GM23248 (cell line): ENCODE results near the gene IL1RAPL1.

Experiments
- EZH2 ChIP-seq: fragments of 200-600 bp; sonication (generic); IDR thresholded peaks from 2 replicates; pipeline ENCODE4 v1.6.1; 2018; ENCODE audit warnings: antibody characterized with exemption, mild to moderate bottlenecking; ENCODE audit not compliant: insufficient read depth, poor library complexity, severe bottlenecking
- EZH2phosphoT487 ChIP-seq: fragments of 200-600 bp; sonication (generic); IDR thresholded peaks from 2 replicates; pipeline ENCODE4 v1.6.1; 2018; ENCODE audit warnings: antibody characterized with exemption, moderate library complexity, mild to moderate bottlenecking, low read depth; ENCODE audit not compliant: insufficient read depth

DNA sequence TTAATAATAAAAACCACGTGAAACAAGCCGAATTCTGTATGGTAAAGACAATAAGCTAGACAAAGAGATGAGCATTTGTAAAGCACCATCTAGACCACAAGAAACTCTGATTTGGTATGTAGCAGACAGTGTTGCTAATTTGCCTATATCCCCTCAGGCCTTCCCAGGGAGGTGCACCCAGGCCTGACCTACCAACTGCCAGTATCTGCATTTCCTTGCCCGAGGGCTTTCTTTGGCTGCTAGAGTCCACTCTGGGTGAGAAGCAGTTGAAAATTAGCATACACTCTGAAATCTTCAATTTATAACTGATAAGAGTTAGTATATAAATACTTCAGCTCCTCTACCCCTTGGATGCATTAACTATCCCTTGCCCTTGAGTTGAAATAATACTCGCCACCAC, 37.4 kb upstream of the IL1RAPL1 start:
- TF ChIP-seq EZH2 (no peak), EZH2phosphoT487 (no peak)
